Nephron progenitor cell (in vitro differentiated cells): ENCODE results near the gene ALOX5AP.

Experiments used
- DNase-seq: peaks from one replicate; pipeline ENCODE4 v3.0.0; 2021
- H3K27ac Mint-ChIP-seq: 2 replicates; pipeline ENCODE4 v1.8.0; 2021; ENCODE audit warnings: mild to moderate bottlenecking, moderate library complexity, mixed read lengths
- H3K27me3 Mint-ChIP-seq: 2 replicates; pipeline ENCODE4 v1.8.0; 2021; ENCODE audit warnings: mild to moderate bottlenecking, low read depth, mixed read lengths; ENCODE audit not compliant: poor library complexity
- H3K36me3 Mint-ChIP-seq: 2 replicates; pipeline ENCODE4 v1.8.0; 2021; ENCODE audit warnings: low read depth, mixed read lengths
- H3K4me1 Mint-ChIP-seq: 2 replicates; pipeline ENCODE4 v1.8.0; 2021; ENCODE audit warnings: mixed read lengths
- H3K4me3 Mint-ChIP-seq: 2 replicates; pipeline ENCODE4 v1.8.0; 2021; ENCODE audit warnings: mild to moderate bottlenecking, moderate library complexity, mixed read lengths
- H3K9me3 Mint-ChIP-seq: 2 replicates; pipeline ENCODE4 v1.8.0; 2021; ENCODE audit warnings: mild to moderate bottlenecking, moderate library complexity, mixed read lengths
- TF ChIP-seq, protein P1 (sequence below): fragments of 200-600 bp; sonication (generic); IDR thresholded peaks from 2 replicates; pipeline ENCODE4 v1.5.0; 2021; ENCODE audit warnings: antibody characterized with exemption

Gene ALOX5AP

DNA sequence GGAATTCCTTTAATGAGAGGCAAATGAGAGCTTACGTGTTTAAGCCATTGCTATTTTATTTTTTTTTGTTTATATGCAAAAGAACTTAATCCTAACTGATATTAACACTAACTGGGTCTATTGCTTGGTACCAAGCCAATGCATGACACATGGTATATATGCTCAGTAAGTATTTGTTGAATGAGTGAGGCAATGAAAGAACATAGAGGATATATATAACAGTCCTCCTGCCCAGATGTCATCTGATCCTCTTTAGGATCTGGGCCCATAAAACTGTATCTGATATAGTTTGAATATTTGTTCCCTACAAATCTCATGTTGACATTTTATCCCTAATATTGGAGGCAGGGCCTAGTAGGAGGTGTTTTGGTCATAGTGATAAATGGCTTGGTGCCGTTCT is 13.0 kb upstream of the ALOX5AP start:
- DNase-seq, result no peak
- TF ChIP-seq, protein P1, sequence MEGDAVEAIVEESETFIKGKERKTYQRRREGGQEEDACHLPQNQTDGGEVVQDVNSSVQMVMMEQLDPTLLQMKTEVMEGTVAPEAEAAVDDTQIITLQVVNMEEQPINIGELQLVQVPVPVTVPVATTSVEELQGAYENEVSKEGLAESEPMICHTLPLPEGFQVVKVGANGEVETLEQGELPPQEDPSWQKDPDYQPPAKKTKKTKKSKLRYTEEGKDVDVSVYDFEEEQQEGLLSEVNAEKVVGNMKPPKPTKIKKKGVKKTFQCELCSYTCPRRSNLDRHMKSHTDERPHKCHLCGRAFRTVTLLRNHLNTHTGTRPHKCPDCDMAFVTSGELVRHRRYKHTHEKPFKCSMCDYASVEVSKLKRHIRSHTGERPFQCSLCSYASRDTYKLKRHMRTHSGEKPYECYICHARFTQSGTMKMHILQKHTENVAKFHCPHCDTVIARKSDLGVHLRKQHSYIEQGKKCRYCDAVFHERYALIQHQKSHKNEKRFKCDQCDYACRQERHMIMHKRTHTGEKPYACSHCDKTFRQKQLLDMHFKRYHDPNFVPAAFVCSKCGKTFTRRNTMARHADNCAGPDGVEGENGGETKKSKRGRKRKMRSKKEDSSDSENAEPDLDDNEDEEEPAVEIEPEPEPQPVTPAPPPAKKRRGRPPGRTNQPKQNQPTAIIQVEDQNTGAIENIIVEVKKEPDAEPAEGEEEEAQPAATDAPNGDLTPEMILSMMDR, result no peak
- Mint-ChIP-seq H3K4me3 (no peak overlapping the region), H3K27ac (no peak overlapping the region), H3K9me3 (no peaks in the 10 kb centered on the region), H3K27me3 (peaks cover 5% of the 10 kb centered on the region), H3K4me1 (peaks cover 18% of the 10 kb centered on the region), H3K36me3 (no peaks in the 10 kb centered on the region)

DNA sequence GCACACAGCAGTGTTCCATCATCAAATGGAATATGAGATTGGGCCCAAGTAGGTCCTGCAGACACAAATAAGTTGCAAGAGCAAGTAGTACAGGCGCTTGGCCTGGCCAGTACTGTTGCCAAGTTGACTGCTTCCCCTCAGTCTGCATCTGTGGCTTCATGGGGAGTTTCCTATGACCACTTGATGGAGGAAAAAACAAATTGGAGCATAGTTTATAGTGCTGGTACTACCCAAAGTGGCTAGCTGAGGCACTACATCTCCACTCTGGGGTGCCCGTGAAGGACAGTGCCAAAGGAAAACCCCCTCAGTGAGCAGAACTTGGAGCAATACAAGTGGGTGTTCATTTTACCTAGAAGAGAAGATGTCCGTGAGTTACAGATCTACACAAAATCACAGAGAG is 10.6 kb upstream of the ALOX5AP start:
- no peak overlapping the region for H3K4me3 Mint-ChIP-seq
- DNase-seq, result no peak
- H3K27ac Mint-ChIP-seq, result no peak overlapping the region
- H3K36me3 Mint-ChIP-seq, result no peaks in the 10 kb centered on the region
- H3K27me3 Mint-ChIP-seq, result peaks cover 5% of the 10 kb centered on the region
- H3K4me1 Mint-ChIP-seq, result peaks cover 7% of the 10 kb centered on the region
- H3K9me3 Mint-ChIP-seq, result no peaks in the 10 kb centered on the region
- TF ChIP-seq, protein P1, result no peak

DNA sequence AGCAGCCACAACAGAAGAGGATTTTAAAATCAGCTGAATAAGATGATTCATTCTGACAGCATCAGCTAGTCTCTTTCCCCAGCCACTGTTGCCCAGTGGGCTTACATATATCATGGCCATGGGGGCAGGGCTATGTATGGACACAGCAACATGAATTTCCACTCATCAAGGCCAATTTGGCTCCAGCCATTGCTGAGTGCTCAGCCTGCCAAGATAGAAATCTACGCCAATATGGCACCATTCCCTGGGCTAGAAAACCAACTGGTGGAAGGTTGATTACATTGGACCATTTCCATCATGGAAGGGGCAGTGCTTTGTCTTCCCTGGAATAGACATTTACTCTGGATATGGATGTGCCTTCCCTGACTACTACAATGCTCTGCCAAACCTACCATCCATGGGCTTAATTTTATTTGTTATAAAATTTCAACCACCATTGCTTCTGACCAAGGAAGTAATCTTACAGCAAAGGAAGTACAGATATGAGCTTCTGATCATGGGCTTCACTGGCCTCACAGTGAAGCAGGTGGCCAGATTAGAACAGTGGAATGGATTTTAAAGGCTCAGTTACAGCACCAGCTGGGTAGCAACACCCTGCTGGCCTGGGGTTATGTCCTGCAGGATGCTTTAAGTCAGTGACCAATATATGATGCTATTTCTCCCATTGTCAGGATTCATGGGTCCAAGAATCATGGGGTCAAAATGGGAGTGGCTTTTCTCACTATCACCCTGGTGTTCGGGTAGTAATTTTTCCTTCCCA is 9.8 kb upstream of the ALOX5AP start:
- no peak for DNase-seq
- TF ChIP-seq, protein P1, result no peak
- H3K27me3 Mint-ChIP-seq, result peaks cover 5% of the 10 kb centered on the region
- no peak overlapping the region for H3K27ac Mint-ChIP-seq
- H3K36me3 Mint-ChIP-seq, result no peaks in the 10 kb centered on the region
- no peaks in the 10 kb centered on the region for H3K9me3 Mint-ChIP-seq
- peaks cover 14% of the 10 kb centered on the region for H3K4me1 Mint-ChIP-seq
- H3K4me3 Mint-ChIP-seq, result no peak overlapping the region

DNA sequence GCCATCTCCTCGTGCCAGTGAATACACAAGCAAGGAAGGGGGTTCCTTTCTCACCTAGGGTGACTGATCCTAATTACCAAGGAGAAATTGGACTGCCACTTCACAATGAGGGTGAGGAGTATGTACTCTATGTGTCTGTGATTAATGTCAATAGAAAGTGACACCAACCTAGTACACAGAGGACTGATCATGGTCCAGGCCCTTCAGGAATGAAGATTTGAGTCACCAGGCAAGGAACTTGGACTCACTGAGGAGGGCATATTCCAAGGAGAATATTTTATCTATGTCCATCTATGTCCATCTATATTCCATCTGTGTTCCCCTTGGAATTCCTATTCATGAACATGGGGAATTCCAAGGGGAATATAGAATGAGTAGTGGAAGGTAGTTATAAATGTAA is 9.2 kb upstream of the ALOX5AP start:
- no peaks in the 10 kb centered on the region for H3K9me3 Mint-ChIP-seq

DNA sequence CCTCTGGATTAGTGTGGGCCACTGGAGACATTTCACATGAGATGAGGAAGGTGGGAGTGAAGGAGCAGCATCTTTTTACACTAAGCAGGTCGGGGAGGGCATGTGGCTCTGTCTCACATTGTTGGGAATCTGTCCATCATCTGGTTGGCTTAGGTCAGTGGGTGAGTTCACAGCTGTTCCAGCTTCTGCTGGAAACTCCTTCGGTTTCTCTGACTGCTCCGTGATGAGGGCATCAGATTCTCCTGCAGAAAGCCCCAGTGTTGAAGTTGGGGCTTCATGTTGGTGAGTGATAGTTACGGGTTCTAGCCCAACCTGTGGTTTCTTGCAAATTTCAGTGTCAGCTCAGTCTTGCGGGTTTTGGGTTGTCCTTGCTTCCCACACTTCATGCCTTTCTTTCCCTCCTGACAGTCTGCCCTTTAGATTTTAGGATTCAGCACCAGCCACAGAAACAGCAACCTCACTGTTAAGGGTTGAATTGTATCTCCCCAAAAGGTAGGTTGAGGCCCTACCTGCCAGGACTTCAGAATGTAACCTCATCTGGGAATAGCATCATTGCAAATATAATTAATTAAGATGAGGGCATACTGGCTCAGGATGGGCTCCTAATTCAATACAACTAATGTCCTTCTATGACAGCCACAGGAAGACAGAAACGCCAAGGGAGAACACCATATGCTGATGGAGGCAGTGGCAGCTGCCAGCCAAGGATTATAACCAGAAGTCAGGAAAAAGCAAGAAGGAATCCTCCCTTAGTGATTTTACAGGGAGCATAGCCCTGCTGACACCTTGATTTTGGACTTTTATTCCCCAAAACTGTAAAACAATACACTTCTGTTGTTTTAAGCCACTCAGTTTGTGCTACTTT is 7.6 kb upstream of the ALOX5AP start:
- Mint-ChIP-seq H3K4me3 (no peak overlapping the region), H3K4me1 (peaks cover 22% of the 10 kb centered on the region), H3K36me3 (no peaks in the 10 kb centered on the region), H3K27ac (peak overlapping the region; percentile 39), H3K27me3 (peaks cover 2% of the 10 kb centered on the region), H3K9me3 (no peaks in the 10 kb centered on the region)
- DNase-seq, result no peak
- TF ChIP-seq, protein P1, result no peak

More for the DNA sequence above, 9.2 kb upstream of the ALOX5AP start:
- TF ChIP-seq, protein P1, result no peak
- Mint-ChIP-seq H3K27me3 (no peaks in the 10 kb centered on the region), H3K36me3 (no peaks in the 10 kb centered on the region), H3K4me1 (peaks cover 21% of the 10 kb centered on the region), H3K4me3 (no peak overlapping the region), H3K27ac (no peak overlapping the region)
- no peak for DNase-seq
